Ectodermal cell (in vitro differentiated cells): ENCODE results near the gene NDUFC2.
"Not testable (repeated sequence)": the region's sequence is repeated elsewhere in the genome, so short reads cannot be mapped to it uniquely, and the experiment has no call there.

Experiments used
- H3K27ac ChIP-seq: 2 replicates; pipeline ENCODE4 v1.7.0; 2013; ENCODE audit warnings: mild to moderate bottlenecking, low read depth, low read length; ENCODE audit not compliant: insufficient read depth, poor library complexity, severe bottlenecking
- H3K27me3 ChIP-seq: 2 replicates; pipeline ENCODE4 v1.7.0; 2013; ENCODE audit warnings: mild to moderate bottlenecking, low read length; ENCODE audit not compliant: insufficient read depth, control insufficient read depth, poor library complexity, severe bottlenecking
- H3K36me3 ChIP-seq: one replicate; pipeline ENCODE4 v1.7.0; 2013; ENCODE audit warnings: low read length; ENCODE audit not compliant: control insufficient read depth, insufficient read depth
- H3K4me1 ChIP-seq: one replicate; pipeline ENCODE4 v1.7.0; 2013; ENCODE audit warnings: low read length; ENCODE audit not compliant: control insufficient read depth, insufficient read depth
- H3K4me3 ChIP-seq: 2 replicates; pipeline ENCODE4 v1.7.0; 2013; ENCODE audit warnings: low read depth, low read length, control low read depth; ENCODE audit not compliant: insufficient read depth
- H3K9me3 ChIP-seq: 2 replicates; pipeline ENCODE4 v1.7.0; 2013; ENCODE audit warnings: mild to moderate bottlenecking, low read length, moderate library complexity; ENCODE audit not compliant: control insufficient read depth
- WGBS, 2 experiments: methylation state at CpG; one replicate each; pipeline ENCODE4 v1.1.7; 2013; ENCODE audit warnings: missing lambda C conversion rate in 2 of 2; 5-methylcytosine and 5-hydroxymethylcytosine counted together

The NDUFC2 gene

GRCh38 chr11:78080084-78080817 is 589 bp upstream of the NDUFC2 start:
- Histone ChIP-seq H3K27ac (peak overlapping the region; percentile 69), H3K27me3 (no peaks in the 10 kb centered on the region), H3K4me1 (no peaks in the 10 kb centered on the region), H3K9me3 (no peaks in the 10 kb centered on the region), H3K36me3 (no peaks in the 10 kb centered on the region), H3K4me3 (peak overlapping the region; percentile 86)
- WGBS, 2 experiments: 76% methylated on average over 23 of the region's 23 CpGs

GRCh38 chr11:78078218-78079167 is 1.2 kb downstream of the NDUFC2 start:
- H3K4me1 ChIP-seq: no peaks in the 10 kb centered on the region
- 39 to 46% methylated on average over 19 to 20 of the region's 21 CpGs for WGBS, 2 experiments
- no peaks in the 10 kb centered on the region for H3K36me3 ChIP-seq
- H3K4me3 ChIP-seq: peak overlapping the region; percentile 86
- no peaks in the 10 kb centered on the region for H3K27me3 ChIP-seq
- H3K9me3 ChIP-seq: no peaks in the 10 kb centered on the region
- H3K27ac ChIP-seq: no peak overlapping the region

GRCh38 chr11:78077592-78077991 is 2.1 kb downstream of the NDUFC2 start:
- not testable (repeated sequence) for H3K27ac ChIP-seq, H3K36me3 ChIP-seq, H3K4me3 ChIP-seq, H3K9me3 ChIP-seq, H3K27me3 ChIP-seq, H3K4me1 ChIP-seq
- WGBS, 2 experiments: 94 to 95% methylated on average over 4 of the region's 4 CpGs

GRCh38 chr11:78076733-78077403 is 2.8 kb downstream of the NDUFC2 start:
- Histone ChIP-seq H3K4me1 (no peaks in the 10 kb centered on the region), H3K36me3 (no peaks in the 10 kb centered on the region), H3K27me3 (no peaks in the 10 kb centered on the region), H3K9me3 (no peaks in the 10 kb centered on the region), H3K4me3 (no peak overlapping the region), H3K27ac (no peak overlapping the region)
- 91 to 95% methylated on average over 6 of the region's 6 CpGs for WGBS, 2 experiments

- no peak overlapping the region for H3K4me3 ChIP-seq
- WGBS, 2 experiments: 92 to 96% methylated on average over 5 to 6 of the region's 6 CpGs
- no peaks in the 10 kb centered on the region for H3K27me3 ChIP-seq
- H3K27ac ChIP-seq: no peak overlapping the region
- no peaks in the 10 kb centered on the region for H3K4me1 ChIP-seq
- peaks cover 14% of the 10 kb centered on the region for H3K36me3 ChIP-seq
- no peaks in the 10 kb centered on the region for H3K9me3 ChIP-seq
Measured at GRCh38 chr11:78074756-78075155, 4.9 kb downstream of the NDUFC2 start.

GRCh38 chr11:78072455-78072854 is 7.2 kb downstream of the NDUFC2 start:
- Histone ChIP-seq H3K27me3 (no peaks in the 10 kb centered on the region), H3K4me3 (no peak overlapping the region), H3K4me1 (no peaks in the 10 kb centered on the region), H3K9me3 (no peaks in the 10 kb centered on the region), H3K27ac (no peak overlapping the region), H3K36me3 (peaks cover 14% of the 10 kb centered on the region)
- WGBS, 2 experiments: 96% methylated on average over 4 of the region's 4 CpGs

GRCh38 chr11:78071717-78072116 is 7.9 kb downstream of the NDUFC2 start:
- no peak overlapping the region for H3K4me3 ChIP-seq
- WGBS, 2 experiments: 98 to 100% methylated on average over 3 of the region's 3 CpGs
- no peak overlapping the region for H3K27ac ChIP-seq
- H3K9me3 ChIP-seq: no peaks in the 10 kb centered on the region
- peaks cover 14% of the 10 kb centered on the region for H3K36me3 ChIP-seq
- H3K27me3 ChIP-seq: no peaks in the 10 kb centered on the region
- H3K4me1 ChIP-seq: no peaks in the 10 kb centered on the region

- no peaks in the 10 kb centered on the region for H3K9me3 ChIP-seq
- WGBS, 2 experiments: 89 to 95% methylated on average over 2 of the region's 2 CpGs
- H3K27me3 ChIP-seq: no peaks in the 10 kb centered on the region
- H3K4me3 ChIP-seq: no peak overlapping the region
- no peak overlapping the region for H3K27ac ChIP-seq
- H3K36me3 ChIP-seq: peaks cover 14% of the 10 kb centered on the region
- H3K4me1 ChIP-seq: no peaks in the 10 kb centered on the region
Measured at GRCh38 chr11:78070621-78071020, 9.0 kb downstream of the NDUFC2 start.

GRCh38 chr11:78069465-78069864 is 10.2 kb downstream of the NDUFC2 start:
- Histone ChIP-seq H3K4me3 (no peak overlapping the region), H3K36me3 (peaks cover 14% of the 10 kb centered on the region)
- WGBS, 2 experiments: 93 to 94% methylated on average over 2 of the region's 2 CpGs

GRCh38 chr11:78067704-78068103 is 12.0 kb downstream of the NDUFC2 start:
- H3K36me3 ChIP-seq: peaks cover 14% of the 10 kb centered on the region
- no peak overlapping the region for H3K27ac ChIP-seq
- H3K4me3 ChIP-seq: no peak overlapping the region
- no peaks in the 10 kb centered on the region for H3K4me1 ChIP-seq
- 93 to 98% methylated on average over 3 to 4 of the region's 4 CpGs for WGBS, 2 experiments
- H3K9me3 ChIP-seq: no peaks in the 10 kb centered on the region
- H3K27me3 ChIP-seq: no peaks in the 10 kb centered on the region

More at GRCh38 chr11:78069465-78069864, 10.2 kb downstream of the NDUFC2 start:
- Histone ChIP-seq H3K27me3 (no peaks in the 10 kb centered on the region), H3K9me3 (no peaks in the 10 kb centered on the region), H3K4me1 (no peaks in the 10 kb centered on the region), H3K27ac (no peak overlapping the region)
